Neural progenitor cell (in vitro differentiated cells): ENCODE data around the gene SYNDIG1.

Experiments used
- EZH2 ChIP-seq: fragments of 200-600 bp; sonication (generic); IDR thresholded peaks from 2 replicates; pipeline ENCODE4 v1.6.1; 2017; ENCODE audit warnings: antibody characterized with exemption, mild to moderate bottlenecking, moderate library complexity
- TF ChIP-seq, protein P1 (sequence below): fragments of 200-600 bp; sonication (generic); IDR thresholded peaks from 2 replicates; pipeline ENCODE4 v1.5.1; 2017; ENCODE audit warnings: antibody characterized with exemption, mild to moderate bottlenecking

DNA sequence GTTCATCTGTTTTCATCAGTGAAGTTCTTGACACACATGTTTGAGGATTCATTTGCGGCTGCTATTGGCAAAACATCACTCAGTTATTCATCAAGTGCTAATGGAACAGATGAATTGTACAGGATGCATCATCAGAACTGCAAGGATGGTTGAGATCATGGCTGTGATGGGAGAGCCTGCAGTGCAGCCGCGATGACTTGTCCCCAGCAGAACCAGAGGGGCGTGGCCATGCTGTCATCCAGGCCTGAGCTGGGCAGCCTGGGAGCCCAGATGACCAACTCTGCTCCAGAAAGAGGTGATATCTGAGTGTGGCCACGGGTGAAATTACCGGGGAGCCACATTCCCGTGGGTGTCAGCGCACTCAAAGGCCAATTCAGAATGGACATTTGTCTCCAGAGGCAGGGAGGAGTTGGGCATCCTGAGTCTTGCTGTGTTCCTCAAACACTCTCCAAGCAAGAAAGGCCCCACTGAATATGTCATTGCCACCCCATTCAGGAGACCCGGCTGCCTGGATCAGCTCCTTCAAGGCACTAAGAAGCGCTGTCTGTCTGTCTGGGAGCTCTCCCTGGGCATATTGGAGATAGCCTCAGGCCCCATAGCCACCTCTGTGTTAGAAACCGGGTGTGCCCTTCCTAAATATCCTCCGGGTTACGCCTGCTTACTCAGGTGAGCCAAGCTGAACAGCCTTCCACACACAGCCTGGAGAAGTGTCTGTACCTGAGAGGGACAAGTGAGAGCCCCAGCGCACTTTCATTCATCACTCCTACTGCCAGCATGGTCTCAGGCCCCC lies 66.7 kb downstream of the SYNDIG1 start:
- TF ChIP-seq, protein P1, sequence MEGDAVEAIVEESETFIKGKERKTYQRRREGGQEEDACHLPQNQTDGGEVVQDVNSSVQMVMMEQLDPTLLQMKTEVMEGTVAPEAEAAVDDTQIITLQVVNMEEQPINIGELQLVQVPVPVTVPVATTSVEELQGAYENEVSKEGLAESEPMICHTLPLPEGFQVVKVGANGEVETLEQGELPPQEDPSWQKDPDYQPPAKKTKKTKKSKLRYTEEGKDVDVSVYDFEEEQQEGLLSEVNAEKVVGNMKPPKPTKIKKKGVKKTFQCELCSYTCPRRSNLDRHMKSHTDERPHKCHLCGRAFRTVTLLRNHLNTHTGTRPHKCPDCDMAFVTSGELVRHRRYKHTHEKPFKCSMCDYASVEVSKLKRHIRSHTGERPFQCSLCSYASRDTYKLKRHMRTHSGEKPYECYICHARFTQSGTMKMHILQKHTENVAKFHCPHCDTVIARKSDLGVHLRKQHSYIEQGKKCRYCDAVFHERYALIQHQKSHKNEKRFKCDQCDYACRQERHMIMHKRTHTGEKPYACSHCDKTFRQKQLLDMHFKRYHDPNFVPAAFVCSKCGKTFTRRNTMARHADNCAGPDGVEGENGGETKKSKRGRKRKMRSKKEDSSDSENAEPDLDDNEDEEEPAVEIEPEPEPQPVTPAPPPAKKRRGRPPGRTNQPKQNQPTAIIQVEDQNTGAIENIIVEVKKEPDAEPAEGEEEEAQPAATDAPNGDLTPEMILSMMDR, result no peak
- no peak for TF ChIP-seq EZH2
